VCaP (cell line): ENCODE results near the gene NLGN4X.

ENCODE experiments used
- H3K27ac ChIP-seq: fragments of 450-650 bp; 2 replicates; pipeline ENCODE4 v1.5.1; 2017
- TF ChIP-seq, protein P1 (sequence below): fragments of 450-650 bp; conservative IDR thresholded peaks from 2 replicates; pipeline ENCODE4 v1.5.1; 2017; ENCODE audit warnings: mild to moderate bottlenecking, moderate library complexity

The NLGN4X gene

DNA sequence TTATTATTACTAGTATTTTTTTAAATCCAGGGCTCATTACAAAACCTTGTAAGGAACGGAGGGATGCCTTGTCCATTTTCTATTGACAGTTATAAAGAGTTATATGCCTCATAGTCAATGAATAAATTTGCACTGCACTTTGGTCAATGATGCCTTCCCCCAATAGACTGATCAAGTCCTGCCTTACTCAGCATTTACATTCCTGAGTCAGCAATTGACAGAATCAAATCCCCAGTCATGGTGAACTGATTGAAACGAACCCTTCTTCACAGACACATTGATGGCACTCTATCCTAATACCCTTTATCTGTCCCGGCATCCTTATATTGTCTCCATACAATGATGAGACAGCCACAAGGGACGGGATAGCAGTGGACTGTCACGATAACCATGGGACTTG is 213.2 kb downstream of the NLGN4X start:
- TF ChIP-seq, protein P1, sequence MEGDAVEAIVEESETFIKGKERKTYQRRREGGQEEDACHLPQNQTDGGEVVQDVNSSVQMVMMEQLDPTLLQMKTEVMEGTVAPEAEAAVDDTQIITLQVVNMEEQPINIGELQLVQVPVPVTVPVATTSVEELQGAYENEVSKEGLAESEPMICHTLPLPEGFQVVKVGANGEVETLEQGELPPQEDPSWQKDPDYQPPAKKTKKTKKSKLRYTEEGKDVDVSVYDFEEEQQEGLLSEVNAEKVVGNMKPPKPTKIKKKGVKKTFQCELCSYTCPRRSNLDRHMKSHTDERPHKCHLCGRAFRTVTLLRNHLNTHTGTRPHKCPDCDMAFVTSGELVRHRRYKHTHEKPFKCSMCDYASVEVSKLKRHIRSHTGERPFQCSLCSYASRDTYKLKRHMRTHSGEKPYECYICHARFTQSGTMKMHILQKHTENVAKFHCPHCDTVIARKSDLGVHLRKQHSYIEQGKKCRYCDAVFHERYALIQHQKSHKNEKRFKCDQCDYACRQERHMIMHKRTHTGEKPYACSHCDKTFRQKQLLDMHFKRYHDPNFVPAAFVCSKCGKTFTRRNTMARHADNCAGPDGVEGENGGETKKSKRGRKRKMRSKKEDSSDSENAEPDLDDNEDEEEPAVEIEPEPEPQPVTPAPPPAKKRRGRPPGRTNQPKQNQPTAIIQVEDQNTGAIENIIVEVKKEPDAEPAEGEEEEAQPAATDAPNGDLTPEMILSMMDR, result no peak
- no peak overlapping the region for H3K27ac ChIP-seq

DNA sequence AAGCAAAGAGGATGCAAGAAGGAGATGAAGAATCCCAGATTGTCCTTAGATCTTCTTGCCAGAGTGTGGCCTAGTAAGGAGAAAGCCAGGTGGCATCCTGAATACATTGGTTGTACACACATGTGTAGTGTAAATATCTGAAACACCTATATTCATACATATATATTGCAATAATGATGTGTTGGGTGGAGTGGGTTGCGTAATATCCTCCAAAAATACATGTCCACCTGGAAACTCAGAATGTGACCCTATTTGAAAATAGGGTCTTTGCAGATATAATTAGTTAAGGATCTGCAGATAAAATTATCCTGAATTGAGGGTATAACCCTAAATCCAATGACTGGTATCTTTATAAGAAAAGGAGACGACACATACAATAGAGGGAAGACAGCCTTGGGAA is 216.3 kb downstream of the NLGN4X start:
- H3K27ac ChIP-seq, result no peak overlapping the region
- TF ChIP-seq, protein P1, result no peak

DNA sequence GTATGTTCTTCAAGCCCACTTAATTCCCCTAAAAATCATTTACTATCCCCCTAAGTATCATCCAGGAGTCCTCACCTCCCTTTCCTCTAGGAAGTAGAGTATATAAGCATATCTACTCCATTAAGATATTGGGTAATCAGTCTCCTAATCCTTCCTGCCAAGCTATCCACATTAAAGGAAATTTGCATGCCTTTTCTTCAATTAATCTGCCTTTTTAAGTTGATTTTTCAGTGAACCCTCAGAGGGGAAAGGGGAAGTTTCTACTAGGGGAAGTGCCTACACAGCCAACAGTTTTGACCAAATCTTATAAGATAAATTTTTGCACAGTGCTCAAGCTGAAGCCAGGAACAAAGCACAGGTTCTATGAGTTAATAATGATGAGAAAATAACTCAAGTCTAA is 222.8 kb downstream of the NLGN4X start:
- TF ChIP-seq, protein P1, result no peak
- H3K27ac ChIP-seq, result no peak overlapping the region

DNA sequence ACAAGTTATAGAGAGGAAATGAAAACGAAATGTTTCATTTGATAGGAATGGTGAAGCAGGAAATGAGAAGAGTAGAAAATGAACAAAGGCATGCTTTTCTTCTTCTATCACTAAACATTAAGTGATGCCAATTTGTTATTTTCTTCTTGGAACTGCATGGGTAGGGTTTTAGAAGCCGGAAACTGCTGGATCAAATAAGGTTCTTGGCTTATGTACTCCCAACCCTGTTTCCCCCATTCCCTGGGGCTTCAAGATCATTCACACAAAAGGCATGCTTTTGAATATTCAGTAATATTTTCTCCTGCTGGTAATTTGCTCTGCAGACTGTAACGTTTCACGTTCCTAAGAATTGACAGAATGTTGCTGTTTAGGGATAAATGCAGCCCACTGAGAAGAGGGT is 224.1 kb downstream of the NLGN4X start:
- TF ChIP-seq, protein P1, result no peak
- no peak overlapping the region for H3K27ac ChIP-seq

DNA sequence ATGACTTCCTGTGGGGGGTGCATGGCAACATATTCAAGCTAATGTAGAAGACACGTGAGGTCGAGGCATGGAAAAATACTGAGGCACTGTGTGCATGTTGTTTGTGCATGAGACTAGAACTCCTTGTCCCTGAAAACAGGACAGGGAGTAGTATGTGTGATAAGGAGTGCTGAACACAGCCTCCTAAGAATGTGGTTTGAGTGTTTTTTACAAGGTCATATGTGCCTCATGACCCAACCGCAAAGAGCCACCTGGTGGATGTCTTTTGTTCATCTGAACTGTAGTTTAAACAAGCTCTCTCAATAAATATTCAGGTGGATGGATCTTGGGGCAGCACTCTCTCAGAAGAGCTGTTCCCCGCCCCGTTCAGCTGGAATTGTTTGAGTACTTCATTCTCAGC is 226.6 kb downstream of the NLGN4X start:
- no peak overlapping the region for H3K27ac ChIP-seq
- TF ChIP-seq, protein P1, result no peak

DNA sequence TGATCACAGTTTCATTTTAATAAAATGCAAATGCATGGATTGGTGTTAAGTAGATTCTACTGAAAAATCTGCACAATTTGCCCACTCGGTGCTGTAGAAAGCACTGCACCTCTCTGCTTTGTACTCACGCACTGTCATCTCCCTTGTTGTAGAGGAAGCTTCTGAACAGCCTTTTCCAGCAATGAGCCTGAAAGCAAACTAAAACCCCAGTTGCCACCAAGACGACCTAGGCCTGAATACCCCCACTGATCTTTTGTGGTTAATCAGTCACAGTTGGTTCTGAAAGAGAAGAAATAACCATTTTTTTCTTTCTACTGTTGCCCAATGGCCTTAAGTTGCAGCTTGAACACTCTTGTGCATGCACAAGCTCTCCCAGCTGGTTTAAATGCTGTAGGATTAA is 229.8 kb downstream of the NLGN4X start:
- TF ChIP-seq, protein P1, result no peak
- no peak overlapping the region for H3K27ac ChIP-seq

DNA sequence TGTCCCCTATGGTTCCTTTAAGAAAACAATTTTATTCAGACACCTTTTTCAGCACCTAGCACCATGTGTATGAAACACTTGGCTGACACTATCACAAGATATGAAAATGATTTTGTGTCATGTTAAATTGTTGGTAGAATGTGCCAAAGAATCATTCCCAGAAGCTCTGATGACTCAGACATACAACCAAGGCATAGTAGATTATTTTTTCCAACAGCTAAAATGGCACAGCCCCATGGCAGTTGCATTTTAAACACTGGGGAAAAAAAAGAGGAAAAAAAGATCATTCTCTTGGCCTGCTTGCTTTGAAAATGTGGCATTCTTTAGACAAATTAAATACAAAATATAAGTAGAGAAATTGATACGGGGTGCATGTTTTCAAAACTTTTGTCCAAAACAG is 230.2 kb downstream of the NLGN4X start:
- no peak overlapping the region for H3K27ac ChIP-seq
- TF ChIP-seq, protein P1, result no peak

DNA sequence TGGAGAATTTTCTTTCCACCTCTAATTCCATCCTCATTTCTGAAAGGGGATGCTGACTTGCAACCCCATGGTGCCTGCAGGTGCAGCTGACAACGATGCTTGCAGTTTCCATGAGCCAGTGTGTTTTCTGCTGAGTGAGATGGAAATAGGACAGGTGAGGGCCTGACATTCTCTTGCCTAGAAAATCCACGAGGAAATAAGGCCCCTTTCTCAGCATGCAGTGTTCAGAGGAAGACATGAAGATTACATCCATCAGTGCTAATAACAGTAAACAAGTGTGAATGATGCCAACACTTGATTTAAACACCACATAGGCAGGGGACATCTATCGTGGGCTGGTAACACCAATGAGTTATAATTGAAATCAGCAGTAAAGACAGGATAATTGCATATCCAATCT is 237.3 kb downstream of the NLGN4X start:
- TF ChIP-seq, protein P1, result no peak
- H3K27ac ChIP-seq, result no peak overlapping the region
